ENCODE measurements around the gene ARAP2. TPM values are rescaled to one million over a fixed set of nuclear protein-coding genes. Genes with fewer than 3 reads are reported as not detected.

ARAP2 gene
- total and polyA plus RNA-seq, 8 donors: 4.3 to 35.2 (median 6.0) TPM

GRCh38 chr4:36281384-36282106 is 37.2 kb upstream of the ARAP2 start, which contains the start of gene DTHD1:
TSS of gene DTHD1 (plus strand) at chr4:36281616. CDS start at chr4:36281759, 143 bp downstream.
- ATAC-seq: peak; percentile 65
- H3K4me3 ChIP-seq: no peak within 1 kb of the TSS
- TF ChIP-seq CTCF (IDR thresholded peaks at IDR 0.05): no peak
- H3K4me1 ChIP-seq: no peaks in the 10 kb centered on the region
- no peak for DNase-seq
- no peaks in the 10 kb centered on the region for H3K27me3 ChIP-seq
- H3K36me3 ChIP-seq: no peaks in the 10 kb centered on the region
- intact Hi-C loops (cut with DNase I): no loop called here
- no peak within 1 kb of the TSS for H3K27ac ChIP-seq
- H3K9me3 ChIP-seq: no peaks in the 10 kb centered on the region

- ATAC-seq (peak; percentile 96), DNase-seq (peak in 1 of 4 donors; percentile 13)
- Histone ChIP-seq H3K27me3 (no peaks in the 10 kb centered on the region), H3K36me3 (no peaks in the 10 kb centered on the region), H3K27ac (no peak overlapping the region), H3K9me3 (no peaks in the 10 kb centered on the region), H3K4me1 (no peaks in the 10 kb centered on the region), H3K4me3 (no peak overlapping the region)
- intact Hi-C loops (cut with DNase I): no loop called here
- no peak for TF ChIP-seq CTCF (IDR thresholded peaks at IDR 0.05)
Observed at GRCh38 chr4:36280555-36280954, 36.2 kb upstream of the ARAP2 start.

- H3K36me3 ChIP-seq: no peaks in the 10 kb centered on the region
- no peaks in the 10 kb centered on the region for H3K9me3 ChIP-seq
- H3K27ac ChIP-seq: no peak overlapping the region
- no peak for TF ChIP-seq CTCF (IDR thresholded peaks at IDR 0.05)
- DNase-seq: no peak
- H3K4me1 ChIP-seq: no peaks in the 10 kb centered on the region
- no peak for ATAC-seq
- H3K27me3 ChIP-seq: no peaks in the 10 kb centered on the region
- H3K4me3 ChIP-seq: no peak overlapping the region
- intact Hi-C loops (cut with DNase I): no loop called here
Observed at GRCh38 chr4:36278789-36279188, 34.5 kb upstream of the ARAP2 start.

GRCh38 chr4:36277533-36277932 is 33.2 kb upstream of the ARAP2 start:
- no peaks in the 10 kb centered on the region for H3K36me3 ChIP-seq
- H3K9me3 ChIP-seq: no peaks in the 10 kb centered on the region
- no peak overlapping the region for H3K4me3 ChIP-seq
- TF ChIP-seq CTCF (IDR thresholded peaks at IDR 0.05): no peak
- intact Hi-C loops (cut with DNase I): no loop called here
- no peaks in the 10 kb centered on the region for H3K4me1 ChIP-seq
- DNase-seq (no peak), ATAC-seq (no peak)
- no peaks in the 10 kb centered on the region for H3K27me3 ChIP-seq
- no peak overlapping the region for H3K27ac ChIP-seq

GRCh38 chr4:36274158-36274557 is 29.8 kb upstream of the ARAP2 start:
- intact Hi-C loops (cut with DNase I): no loop called here
- ATAC-seq: peak; percentile 77
- Histone ChIP-seq H3K4me1 (no peaks in the 10 kb centered on the region), H3K36me3 (no peaks in the 10 kb centered on the region), H3K27me3 (no peaks in the 10 kb centered on the region), H3K4me3 (no peak overlapping the region), H3K27ac (no peak overlapping the region), H3K9me3 (no peaks in the 10 kb centered on the region)
- no peak for TF ChIP-seq CTCF (IDR thresholded peaks at IDR 0.05)
- no peak for DNase-seq
